HCT116 (cell line): Measurements from ENCODE around the gene EPC1. TPM values are rescaled to one million over a fixed set of nuclear protein-coding genes. Genes with fewer than 3 reads are reported as not detected.

Experiments
- ATAC-seq: fragments of 200-7000 bp; cut with Tn5 transposase; 2 replicates; pipeline ENCODE4 v1.9.1; 2020; ENCODE audit warnings: mild to moderate bottlenecking, moderate library complexity
- BruUV-seq: library from RNA; stranded (reverse); fragments of 400-500 nt; replicated peaks from 2 replicates; lab custom pipeline; 2021; lab: Mats Ljungman, UMichigan
- CTCF ChIA-PET: fragments of 300-600 bp; sonication (Branson Sonifier 250); formaldehyde crosslinking; loops from one replicate; lab custom pipeline; 2021; ENCODE audit warnings: antibody characterized with exemption; lab: Charles Lee
- POLR2A ChIA-PET: fragments of 300-600, 350-600 bp; sonication (Branson Sonifier 250); formaldehyde crosslinking; loops from one replicate; lab custom pipeline; 2021; ENCODE audit warnings: antibody characterized with exemption; lab: Charles Lee
- RAD21 ChIA-PET, 2 experiments: fragments of 300-600 bp; sonication (Branson Sonifier 250); formaldehyde crosslinking; loops; one replicate each; lab custom pipeline; 2023; ENCODE audit warnings: low total read pairs in 2 of 2; ENCODE audit not compliant: uncharacterized antibody in 2 of 2, unreplicated experiment in 2 of 2, low non-redundant PET in 1 of 2; lab: Charles Lee
- DNase-seq: peaks from one replicate; pipeline ENCODE4 v3.0.0-alpha.2; 2010; ENCODE audit warnings: low read depth, low spot score
- H2AFZ ChIP-seq: fragments of 200-600 bp; shearing (Covaris generic), sonication (generic); 2 replicates; pipeline ENCODE4 v1.6.1; 2017; ENCODE audit warnings: low read depth, mixed run types, mixed read lengths, antibody characterized with exemption, low read length; ENCODE audit not compliant: poor library complexity, severe bottlenecking
- H3K27ac ChIP-seq: 2 replicates; pipeline ENCODE4 v1.5.1; 2012; ENCODE audit warnings: low read depth, low read length
- H3K27me3 ChIP-seq: fragments of 200-600 bp; sonication (generic); 2 replicates; pipeline ENCODE4 v1.6.1; 2016; ENCODE audit warnings: mixed run types, low read length, mixed read lengths; ENCODE audit not compliant: insufficient read depth
- H3K36me3 ChIP-seq, 2 experiments: fragments of 200-500 bp in 1 of 2; fragments of 200-600 bp in 1 of 2; sonication (Bioruptor generic) in 1 of 2; sonication (generic) in 1 of 2; 2 replicates each; pipeline versions ENCODE4 v1.5.1 to v1.6.1; 2014 to 2016; ENCODE audit warnings: low read length in 2 of 2, inconsistent platforms in 1 of 2, mixed read lengths in 1 of 2, mixed run types in 1 of 2; ENCODE audit not compliant: insufficient read depth in 2 of 2, control insufficient read depth in 1 of 2
- H3K4me1 ChIP-seq, 2 experiments: fragments of 200-600 bp in 1 of 2; sonication (generic) in 1 of 2; 2 replicates each; pipeline versions ENCODE4 v1.5.1 to v1.6.1; 2012 to 2017; ENCODE audit warnings: low read length in 2 of 2, inconsistent platforms in 1 of 2, mild to moderate bottlenecking in 1 of 2, mixed read lengths in 1 of 2, mixed run types in 1 of 2, moderate library complexity in 1 of 2; ENCODE audit not compliant: insufficient read depth in 2 of 2, control insufficient read depth in 1 of 2
- H3K4me2 ChIP-seq: fragments of 200-600 bp; sonication (generic); 2 replicates; pipeline ENCODE4 v1.6.1; 2017; ENCODE audit warnings: mixed run types, low read length, mixed read lengths
- H3K4me3 ChIP-seq, 2 experiments: fragments of 200-600 bp in 1 of 2; sonication (generic) in 1 of 2; replicated peaks in 1 of 2; 2 replicates each; pipeline ENCODE4 v1.5.1; 2011 to 2016; ENCODE audit warnings: low read length in 2 of 2, control low read depth in 1 of 2, low read depth in 1 of 2, mild to moderate bottlenecking in 1 of 2, mixed read lengths in 1 of 2, mixed run types in 1 of 2
- H3K79me2 ChIP-seq: fragments of 200-600 bp; sonication (generic); 2 replicates; pipeline ENCODE4 v1.6.1; 2017; ENCODE audit warnings: mild to moderate bottlenecking, mixed run types, low read length, moderate library complexity, mixed read lengths; ENCODE audit not compliant: insufficient read depth
- H3K9ac ChIP-seq: fragments of 200-600 bp; sonication (generic); 2 replicates; pipeline ENCODE4 v1.6.1; 2016; ENCODE audit warnings: low read length, mixed read lengths
- H3K9me2 ChIP-seq: fragments of 200-600 bp; sonication (generic), shearing (Covaris generic); 2 replicates; pipeline ENCODE4 v1.6.1; 2017; ENCODE audit warnings: mixed run types, mild to moderate bottlenecking, moderate library complexity; ENCODE audit not compliant: insufficient read depth
- H3K9me3 ChIP-seq, 2 experiments: fragments of 200-500 bp in 1 of 2; fragments of 200-600 bp in 1 of 2; sonication (Bioruptor generic) in 1 of 2; sonication (generic) in 1 of 2; 2 replicates each; pipeline ENCODE4 v1.6.1; 2014 to 2017; ENCODE audit warnings: low read length in 2 of 2, mixed read lengths in 2 of 2, inconsistent platforms in 1 of 2, low read depth in 1 of 2, mild to moderate bottlenecking in 1 of 2, mixed run types in 1 of 2, moderate library complexity in 1 of 2; ENCODE audit not compliant: control insufficient read depth in 1 of 2, insufficient read depth in 1 of 2
- H4K20me1 ChIP-seq: fragments of 200-600 bp; sonication (generic), shearing (Covaris generic); 2 replicates; pipeline ENCODE4 v1.6.1; 2017; ENCODE audit warnings: mixed run types, mild to moderate bottlenecking, moderate library complexity; ENCODE audit not compliant: insufficient read depth
- EGR1 ChIP-seq: IDR thresholded peaks from 2 replicates; pipeline ENCODE4 v1.6.1; 2012; ENCODE audit warnings: low read depth
- ELF1 ChIP-seq: IDR thresholded peaks from 2 replicates; pipeline ENCODE4 v1.6.1; 2012; ENCODE audit warnings: low read depth, borderline replicate concordance
- EZH2 ChIP-seq: fragments of 200-600 bp; sonication (generic); IDR thresholded peaks from 2 replicates; pipeline ENCODE4 v1.6.1; 2017; ENCODE audit warnings: antibody characterized with exemption, mixed run types
- FOSL1 ChIP-seq: IDR thresholded peaks from 2 replicates; pipeline ENCODE4 v1.6.1; 2012; ENCODE audit warnings: low read depth
- JUND ChIP-seq: IDR thresholded peaks from 2 replicates; pipeline ENCODE4 v1.6.1; 2012
- POLR2A ChIP-seq: IDR thresholded peaks from 2 replicates; pipeline ENCODE4 v1.7.0; 2011; ENCODE audit warnings: borderline replicate concordance; ENCODE audit not compliant: insufficient read depth, insufficient read length; ENCODE audit errors: extremely low read depth
- POLR2AphosphoS5 ChIP-seq: IDR thresholded peaks from 2 replicates; pipeline ENCODE4 v1.6.1; 2011; ENCODE audit warnings: mild to moderate bottlenecking, low read depth, low read length, moderate library complexity
- RAD21 ChIP-seq: IDR thresholded peaks from 2 replicates; pipeline ENCODE4 v1.6.1; 2012; ENCODE audit warnings: low read depth, mild to moderate bottlenecking
- SRF ChIP-seq: IDR thresholded peaks from 2 replicates; pipeline ENCODE4 v1.6.1; 2012; ENCODE audit warnings: low read depth
- YY1 ChIP-seq: IDR thresholded peaks from 2 replicates; pipeline ENCODE4 v1.6.1; 2011; ENCODE audit warnings: low read length, low read depth, moderate library complexity, mild to moderate bottlenecking; ENCODE audit not compliant: insufficient replicate concordance; ENCODE audit errors: extremely low read depth
- ZNF274 ChIP-seq: fragments of 200-500 bp; sonication (Bioruptor generic); IDR thresholded peaks from 2 replicates; pipeline ENCODE4 v1.6.1; 2014; ENCODE audit warnings: mild to moderate bottlenecking, low read depth, low read length, inconsistent platforms
- intact Hi-C: fragments of 100-400 bp; cut with micrococcal nuclease; formaldehyde crosslinking; loops from 2 replicates; pipeline ENCODE4 v1.10.0; 2022
- total RNA-seq: library from RNA; stranded (reverse); gene quantifications from one replicate; pipeline ENCODE4 v1.2.1, GENCODE V29; 2021; ENCODE audit not compliant: unreplicated experiment
- TF ChIP-seq, protein P1 (sequence below): IDR thresholded peaks from 2 replicates; pipeline ENCODE4 v1.6.1; 2012; ENCODE audit warnings: low read depth
- TF ChIP-seq, protein P2 (sequence below), 3 experiments: fragments of 200-600 bp in 1 of 3; sonication (generic) in 1 of 3; IDR thresholded peaks in 2 of 3; conservative IDR thresholded peaks in 1 of 3; 2 replicates each; pipeline ENCODE4 v1.5.1; 2012 to 2017; ENCODE audit warnings: low read depth in 2 of 3, low read length in 2 of 3, antibody characterized with exemption in 1 of 3, borderline replicate concordance in 1 of 3, control low read depth in 1 of 3, mild to moderate bottlenecking in 1 of 3, mixed read lengths in 1 of 3, mixed run types in 1 of 3, moderate library complexity in 1 of 3; ENCODE audit not compliant: insufficient read depth in 1 of 3

The EPC1 gene
- total RNA-seq, 1 experiment from 2014 or later: 20.1 TPM

DNA sequence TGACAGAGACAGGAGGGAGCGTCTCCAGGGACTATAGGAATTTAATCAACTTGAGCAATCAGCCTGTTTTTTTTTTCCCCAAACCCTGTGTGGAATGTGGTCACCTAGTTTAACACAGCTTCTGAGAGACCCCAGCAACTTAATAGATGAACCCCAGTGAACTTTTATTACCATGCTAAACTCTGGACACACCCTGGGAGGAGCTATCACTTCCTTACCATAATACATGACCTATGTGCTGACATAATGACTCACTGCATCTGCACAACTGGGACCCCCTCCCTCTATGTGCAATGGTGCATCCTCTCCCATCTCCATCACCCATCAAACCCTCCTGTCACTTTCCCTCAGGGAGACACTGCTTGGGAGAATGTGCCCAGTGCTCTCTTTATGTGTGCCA is 83.7 kb downstream of the EPC1 start:
- no peaks in the 10 kb centered on the region for H3K79me2 ChIP-seq

DNA sequence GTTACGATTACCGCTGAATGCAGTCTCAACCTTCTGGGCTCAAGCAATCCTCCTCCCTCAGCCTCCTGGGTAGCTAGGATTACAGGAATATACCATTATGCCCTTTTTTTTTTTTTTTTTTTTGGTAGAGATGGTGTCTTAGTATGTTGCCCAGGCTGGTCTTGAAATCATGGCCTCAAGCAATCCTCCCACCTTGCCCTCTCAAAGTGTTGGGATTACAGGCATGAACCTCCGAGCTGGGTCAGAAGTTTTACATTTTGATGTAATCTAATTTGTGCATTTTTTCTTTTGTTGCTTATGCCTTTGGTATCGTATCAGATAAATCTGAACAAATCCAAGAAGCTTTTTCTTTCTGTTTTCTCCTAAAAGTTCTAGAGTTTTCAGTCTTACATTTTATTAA is 87.4 kb downstream of the EPC1 start:
- H3K4me2 ChIP-seq: no peak overlapping the region
- H4K20me1 ChIP-seq: no peaks in the 10 kb centered on the region
- no peak for ATAC-seq
- H3K27me3 ChIP-seq: no peaks in the 10 kb centered on the region
- BruUV-seq: no TSS peak
- RAD21 ChIA-PET: no interaction called here
- H3K9ac ChIP-seq: no peak overlapping the region
- no peaks in the 10 kb centered on the region for H3K79me2 ChIP-seq
- DNase-seq: no peak
- H2AFZ ChIP-seq: no peak overlapping the region
- H3K4me3 ChIP-seq: no peak overlapping the region
- H3K36me3 ChIP-seq: no peaks in the 10 kb centered on the region
- CTCF ChIA-PET: no interaction called here
- POLR2A ChIA-PET: interaction anchor here (0.7 kb wide), 1 partner anchor 89 kb away, joined by 3 read pairs; no protein-coding TSS in a partner anchor
- peaks cover 0 to 13% of the 10 kb centered on the region in 2 experiments; a peak in 2 of 4 replicates for H3K4me1 ChIP-seq
- no peak for TF ChIP-seq POLR2AphosphoS5
- TF ChIP-seq ZNF274: no peak
- no peak for TF ChIP-seq FOSL1
- TF ChIP-seq, protein P1, sequence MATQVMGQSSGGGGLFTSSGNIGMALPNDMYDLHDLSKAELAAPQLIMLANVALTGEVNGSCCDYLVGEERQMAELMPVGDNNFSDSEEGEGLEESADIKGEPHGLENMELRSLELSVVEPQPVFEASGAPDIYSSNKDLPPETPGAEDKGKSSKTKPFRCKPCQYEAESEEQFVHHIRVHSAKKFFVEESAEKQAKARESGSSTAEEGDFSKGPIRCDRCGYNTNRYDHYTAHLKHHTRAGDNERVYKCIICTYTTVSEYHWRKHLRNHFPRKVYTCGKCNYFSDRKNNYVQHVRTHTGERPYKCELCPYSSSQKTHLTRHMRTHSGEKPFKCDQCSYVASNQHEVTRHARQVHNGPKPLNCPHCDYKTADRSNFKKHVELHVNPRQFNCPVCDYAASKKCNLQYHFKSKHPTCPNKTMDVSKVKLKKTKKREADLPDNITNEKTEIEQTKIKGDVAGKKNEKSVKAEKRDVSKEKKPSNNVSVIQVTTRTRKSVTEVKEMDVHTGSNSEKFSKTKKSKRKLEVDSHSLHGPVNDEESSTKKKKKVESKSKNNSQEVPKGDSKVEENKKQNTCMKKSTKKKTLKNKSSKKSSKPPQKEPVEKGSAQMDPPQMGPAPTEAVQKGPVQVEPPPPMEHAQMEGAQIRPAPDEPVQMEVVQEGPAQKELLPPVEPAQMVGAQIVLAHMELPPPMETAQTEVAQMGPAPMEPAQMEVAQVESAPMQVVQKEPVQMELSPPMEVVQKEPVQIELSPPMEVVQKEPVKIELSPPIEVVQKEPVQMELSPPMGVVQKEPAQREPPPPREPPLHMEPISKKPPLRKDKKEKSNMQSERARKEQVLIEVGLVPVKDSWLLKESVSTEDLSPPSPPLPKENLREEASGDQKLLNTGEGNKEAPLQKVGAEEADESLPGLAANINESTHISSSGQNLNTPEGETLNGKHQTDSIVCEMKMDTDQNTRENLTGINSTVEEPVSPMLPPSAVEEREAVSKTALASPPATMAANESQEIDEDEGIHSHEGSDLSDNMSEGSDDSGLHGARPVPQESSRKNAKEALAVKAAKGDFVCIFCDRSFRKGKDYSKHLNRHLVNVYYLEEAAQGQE: no peak
- no peak for TF ChIP-seq SRF
- no peak for TF ChIP-seq RAD21
- TF ChIP-seq ELF1: no peak
- no peak for TF ChIP-seq JUND
- no peak for TF ChIP-seq EZH2
- TF ChIP-seq POLR2A: no peak
- TF ChIP-seq EGR1: no peak
- no peaks in the 10 kb centered on the region for H3K9me3 ChIP-seq
- H3K27ac ChIP-seq: no peak overlapping the region
- intact Hi-C loops: no loop called here
- no peaks in the 10 kb centered on the region for H3K9me2 ChIP-seq

More for the DNA sequence above, 83.7 kb downstream of the EPC1 start:
- H3K9me2 ChIP-seq: no peaks in the 10 kb centered on the region
- ATAC-seq: no peak
- peaks cover 1 to 7% of the 10 kb centered on the region in 2 experiments; a peak in 1 of 4 replicates for H3K36me3 ChIP-seq
- POLR2A ChIA-PET: no interaction called here
- TF ChIP-seq FOSL1 (no peak), YY1 (no peak), JUND (no peak)
- TF ChIP-seq, protein P2, sequence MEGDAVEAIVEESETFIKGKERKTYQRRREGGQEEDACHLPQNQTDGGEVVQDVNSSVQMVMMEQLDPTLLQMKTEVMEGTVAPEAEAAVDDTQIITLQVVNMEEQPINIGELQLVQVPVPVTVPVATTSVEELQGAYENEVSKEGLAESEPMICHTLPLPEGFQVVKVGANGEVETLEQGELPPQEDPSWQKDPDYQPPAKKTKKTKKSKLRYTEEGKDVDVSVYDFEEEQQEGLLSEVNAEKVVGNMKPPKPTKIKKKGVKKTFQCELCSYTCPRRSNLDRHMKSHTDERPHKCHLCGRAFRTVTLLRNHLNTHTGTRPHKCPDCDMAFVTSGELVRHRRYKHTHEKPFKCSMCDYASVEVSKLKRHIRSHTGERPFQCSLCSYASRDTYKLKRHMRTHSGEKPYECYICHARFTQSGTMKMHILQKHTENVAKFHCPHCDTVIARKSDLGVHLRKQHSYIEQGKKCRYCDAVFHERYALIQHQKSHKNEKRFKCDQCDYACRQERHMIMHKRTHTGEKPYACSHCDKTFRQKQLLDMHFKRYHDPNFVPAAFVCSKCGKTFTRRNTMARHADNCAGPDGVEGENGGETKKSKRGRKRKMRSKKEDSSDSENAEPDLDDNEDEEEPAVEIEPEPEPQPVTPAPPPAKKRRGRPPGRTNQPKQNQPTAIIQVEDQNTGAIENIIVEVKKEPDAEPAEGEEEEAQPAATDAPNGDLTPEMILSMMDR (IDR thresholded peaks at IDR 0.05 in 2 of 3, conservative IDR thresholded peaks at IDR 0.05 in 1 of 3; ENCODE audit: borderline replicate concordance in 1 of 3, insufficient read depth in 1 of 3, low read depth in 2 of 3, low read length in 2 of 3): no peak
- TF ChIP-seq, all 23 proteins: peak for 0
- no peak overlapping the region for H3K4me2 ChIP-seq
- H3K4me1 ChIP-seq: peaks cover 0 to 4% of the 10 kb centered on the region in 2 experiments; a peak in 1 of 4 replicates
- BruUV-seq: no TSS peak
- intact Hi-C loops: no loop called here
- no peak overlapping the region for H2AFZ ChIP-seq
- DNase-seq: no peak
- H3K4me3 ChIP-seq: no peak overlapping the region
- ChIA-PET CTCF (no interaction called here), RAD21 (no interaction called here)
- H3K27me3 ChIP-seq: no peaks in the 10 kb centered on the region
- no peaks in the 10 kb centered on the region for H4K20me1 ChIP-seq
- H3K9me3 ChIP-seq: no peaks in the 10 kb centered on the region
- no peak overlapping the region for H3K9ac ChIP-seq
- no peak overlapping the region for H3K27ac ChIP-seq
